A673 (cell line): ENCODE data around the gene IBA57. TPM values are rescaled to one million over a fixed set of nuclear protein-coding genes. Genes with fewer than 3 reads are reported as not detected.

Source experiments
- Bru-seq: library from RNA; stranded (reverse); fragments of 400-500 nt; gene quantifications from one replicate; lab custom pipeline; 2021; lab: Mats Ljungman, UMichigan
- BruChase-seq, 2 experiments: library from RNA; stranded (reverse); fragments of 400-500 nt; gene quantifications; one replicate each; lab custom pipeline; 2021; lab: Mats Ljungman, UMichigan
- BruUV-seq: library from RNA; stranded (reverse); fragments of 400-500 nt; replicated peaks from 2 replicates; lab custom pipeline; 2021; lab: Mats Ljungman, UMichigan
- CTCF ChIA-PET: fragments of 300-600 bp; sonication (Branson Sonifier 250); formaldehyde crosslinking; loops from one replicate; lab custom pipeline; 2022; ENCODE audit warnings: antibody characterized with exemption; lab: Charles Lee
- POLR2A ChIA-PET: fragments of 300-600 bp; sonication (Branson Sonifier 250); formaldehyde crosslinking; loops from one replicate; lab custom pipeline; 2022; ENCODE audit warnings: antibody characterized with exemption; ENCODE audit not compliant: low non-redundant PET; lab: Charles Lee
- DNase-seq: peaks from one replicate; pipeline ENCODE4 v3.0.0-alpha.2; 2015; ENCODE audit warnings: low spot score
- H3K27ac ChIP-seq: fragments of 200-600 bp; sonication (generic); 2 replicates; pipeline ENCODE4 v1.5.1; 2016; ENCODE audit warnings: mixed run types, low read depth, mild to moderate bottlenecking, mixed read lengths, antibody characterized with exemption, low read length; ENCODE audit not compliant: poor library complexity, severe bottlenecking
- H3K27me3 ChIP-seq: fragments of 200-600 bp; sonication (generic); replicated peaks from 2 replicates; pipeline ENCODE4 v1.6.1; 2017; ENCODE audit warnings: mixed run types, low read depth, mild to moderate bottlenecking, mixed read lengths, antibody characterized with exemption, low read length; ENCODE audit not compliant: insufficient read depth, poor library complexity
- H3K36me3 ChIP-seq: fragments of 200-600 bp; sonication (generic); 2 replicates; pipeline ENCODE4 v1.6.1; 2016; ENCODE audit warnings: mixed run types, mild to moderate bottlenecking, mixed read lengths, antibody characterized with exemption, low read length; ENCODE audit not compliant: insufficient read depth, poor library complexity, severe bottlenecking
- H3K4me1 ChIP-seq: fragments of 200-600 bp; sonication (generic); 2 replicates; pipeline ENCODE4 v1.6.1; 2017; ENCODE audit warnings: mixed run types, mild to moderate bottlenecking, mixed read lengths, antibody characterized with exemption, low read length; ENCODE audit not compliant: insufficient read depth, poor library complexity, severe bottlenecking
- H3K4me3 ChIP-seq: fragments of 200-600 bp; sonication (generic); 2 replicates; pipeline ENCODE4 v1.5.1; 2016; ENCODE audit warnings: low read depth, mixed run types, mild to moderate bottlenecking, mixed read lengths, low read length; ENCODE audit not compliant: poor library complexity, severe bottlenecking
- H3K9me3 ChIP-seq: fragments of 200-600 bp; sonication (generic); 2 replicates; pipeline ENCODE4 v1.6.1; 2016; ENCODE audit warnings: mixed run types, low read depth, mild to moderate bottlenecking, mixed read lengths, antibody characterized with exemption, low read length; ENCODE audit not compliant: poor library complexity, severe bottlenecking
- EZH2 ChIP-seq: fragments of 200-600 bp; sonication (generic); IDR thresholded peaks from 2 replicates; pipeline ENCODE4 v1.6.1; 2017; ENCODE audit warnings: borderline replicate concordance, low read depth, mild to moderate bottlenecking, mixed read lengths, antibody characterized with exemption, low read length; ENCODE audit not compliant: poor library complexity, severe bottlenecking
- intact Hi-C: fragments of 100-400 bp; cut with micrococcal nuclease; formaldehyde crosslinking; loops from one replicate; pipeline ENCODE4 v1.10.0; 2022; ENCODE audit not compliant: unreplicated experiment
- long read RNA-seq: library from polyadenylated mRNA; stranded (forward); transcript quantifications from one replicate; pipeline ENCODE4 v2.0.0, GENCODE V29; 2022
- total RNA-seq: library from RNA; stranded (reverse); gene quantifications from 2 replicates; pipeline ENCODE4 v1.2.3, GENCODE V29; 2021
- TF ChIP-seq, protein P1 (sequence below): fragments of 300-800, 200-600 bp; sonication (generic); conservative IDR thresholded peaks from 2 replicates; pipeline ENCODE4 v1.5.1; 2017; ENCODE audit warnings: low read depth, mild to moderate bottlenecking, antibody characterized with exemption, low read length, moderate library complexity, mixed read lengths

Gene IBA57
- 10.6 and 12.1 TPM in 2 replicates for total RNA-seq
- percentile 71 among the genes with signal in this experiment for Bru-seq, nascent RNA
- BruChase-seq, experiment 1, labeled RNA remaining after a 2-hour chase: percentile 84 among the genes with signal in this experiment
- percentile 88 among the genes with signal in this experiment for BruChase-seq, experiment 2, labeled RNA remaining after a 6-hour chase
- long read RNA-seq, full-length matches to known transcripts: 17 of 24 reads
- long read RNA-seq, partial matches to known transcripts: 2 of 24 reads
- long read RNA-seq, other reads (novel, unspliced or antisense): 5 of 24 reads

DNA sequence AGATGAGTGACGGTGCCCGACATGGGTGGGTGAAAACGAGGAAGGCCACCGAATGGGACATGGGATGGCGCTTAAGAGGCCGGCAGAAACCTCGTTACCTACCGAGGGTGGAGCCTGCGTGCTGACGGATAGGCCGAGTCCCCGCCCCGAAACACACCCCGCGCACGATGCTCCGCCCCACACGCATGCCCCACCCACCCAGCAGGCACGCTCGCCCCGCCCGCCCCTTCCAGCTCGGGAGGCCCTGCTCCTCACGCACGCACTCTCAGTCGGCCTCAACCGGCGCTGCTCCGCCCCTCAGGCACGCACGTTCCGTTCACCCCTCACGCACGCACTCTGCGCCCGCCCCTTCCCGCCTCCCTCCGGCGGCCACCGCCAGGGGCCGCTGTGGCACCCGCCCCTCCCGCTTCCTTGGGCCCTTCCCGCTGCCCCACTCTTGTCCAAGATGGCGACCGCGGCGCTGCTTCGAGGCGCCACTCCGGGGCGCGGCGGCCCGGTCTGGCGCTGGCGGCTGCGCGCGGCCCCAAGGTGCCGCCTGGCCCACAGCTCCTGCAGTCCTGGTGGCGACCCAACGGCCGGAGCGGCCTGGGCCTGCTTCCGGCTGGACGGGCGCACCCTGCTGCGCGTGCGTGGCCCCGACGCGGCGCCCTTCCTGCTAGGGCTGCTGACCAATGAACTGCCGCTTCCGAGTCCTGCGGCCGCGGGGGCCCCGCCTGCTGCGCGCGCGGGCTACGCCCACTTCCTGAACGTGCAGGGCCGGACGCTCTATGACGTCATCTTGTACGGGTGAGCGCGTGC, at the start of gene IBA57:
TSS of gene IBA57 (plus strand) at position 433 of the 798 bp plus-strand sequence. CDS start at position 446, 13 bp downstream.
- Histone ChIP-seq H3K4me3 (peak within 1 kb of the TSS; percentile 80), H3K27me3 (no peaks in the 10 kb centered on the region), H3K27ac (peak within 1 kb of the TSS; percentile 100), H3K9me3 (no peaks in the 10 kb centered on the region), H3K4me1 (peaks cover 11% of the 10 kb centered on the region), H3K36me3 (no peaks in the 10 kb centered on the region)
- POLR2A ChIA-PET: interaction anchor here (0.6 to 1.0 kb wide), 2 partner anchors 292 to 640 kb away, joined by 4 to 9 read pairs; a partner anchor contains a TSS
- intact Hi-C loops: no loop called here
- CTCF ChIA-PET: interaction anchor here (0.6 to 1.9 kb wide), 6 partner anchors 11 to 168 kb away, joined by 3 to 13 read pairs (median 4); no protein-coding TSS in a partner anchor
- TF ChIP-seq, protein P1, sequence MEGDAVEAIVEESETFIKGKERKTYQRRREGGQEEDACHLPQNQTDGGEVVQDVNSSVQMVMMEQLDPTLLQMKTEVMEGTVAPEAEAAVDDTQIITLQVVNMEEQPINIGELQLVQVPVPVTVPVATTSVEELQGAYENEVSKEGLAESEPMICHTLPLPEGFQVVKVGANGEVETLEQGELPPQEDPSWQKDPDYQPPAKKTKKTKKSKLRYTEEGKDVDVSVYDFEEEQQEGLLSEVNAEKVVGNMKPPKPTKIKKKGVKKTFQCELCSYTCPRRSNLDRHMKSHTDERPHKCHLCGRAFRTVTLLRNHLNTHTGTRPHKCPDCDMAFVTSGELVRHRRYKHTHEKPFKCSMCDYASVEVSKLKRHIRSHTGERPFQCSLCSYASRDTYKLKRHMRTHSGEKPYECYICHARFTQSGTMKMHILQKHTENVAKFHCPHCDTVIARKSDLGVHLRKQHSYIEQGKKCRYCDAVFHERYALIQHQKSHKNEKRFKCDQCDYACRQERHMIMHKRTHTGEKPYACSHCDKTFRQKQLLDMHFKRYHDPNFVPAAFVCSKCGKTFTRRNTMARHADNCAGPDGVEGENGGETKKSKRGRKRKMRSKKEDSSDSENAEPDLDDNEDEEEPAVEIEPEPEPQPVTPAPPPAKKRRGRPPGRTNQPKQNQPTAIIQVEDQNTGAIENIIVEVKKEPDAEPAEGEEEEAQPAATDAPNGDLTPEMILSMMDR: peak; percentile 91
- TF ChIP-seq EZH2: no peak
- BruUV-seq: no TSS peak
- DNase-seq: peak; percentile 99

DNA sequence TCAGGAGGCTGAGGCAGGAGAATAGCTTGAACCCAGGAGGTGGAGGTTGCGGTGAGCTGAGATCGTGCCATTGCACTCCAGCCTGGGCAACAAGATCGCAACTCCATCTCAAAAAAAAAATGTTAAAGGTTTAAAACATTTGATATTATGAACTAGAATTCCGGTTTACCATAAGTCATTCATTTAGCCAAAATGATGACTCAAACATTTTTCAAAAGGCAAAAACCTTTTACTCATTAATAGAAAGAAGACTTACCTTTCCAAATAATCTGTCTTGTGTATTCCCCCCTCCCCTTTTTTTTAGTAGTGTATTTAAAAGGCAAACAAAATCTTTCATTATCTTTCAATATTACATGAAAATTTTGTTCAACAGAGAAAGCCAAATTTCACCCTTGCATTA, 48.3 kb upstream of the IBA57 start:
- H3K36me3 ChIP-seq: no peaks in the 10 kb centered on the region
- H3K27ac ChIP-seq: no peak overlapping the region
- no peaks in the 10 kb centered on the region for H3K4me1 ChIP-seq
- intact Hi-C loops: no loop called here
- no peak overlapping the region for H3K4me3 ChIP-seq
- TF ChIP-seq EZH2: no peak
- TF ChIP-seq, protein P1: no peak
- no peaks in the 10 kb centered on the region for H3K27me3 ChIP-seq
- H3K9me3 ChIP-seq: peaks cover 27% of the 10 kb centered on the region
- BruUV-seq: no TSS peak
- DNase-seq: no peak
- POLR2A ChIA-PET: no interaction called here
- CTCF ChIA-PET: no interaction called here

DNA sequence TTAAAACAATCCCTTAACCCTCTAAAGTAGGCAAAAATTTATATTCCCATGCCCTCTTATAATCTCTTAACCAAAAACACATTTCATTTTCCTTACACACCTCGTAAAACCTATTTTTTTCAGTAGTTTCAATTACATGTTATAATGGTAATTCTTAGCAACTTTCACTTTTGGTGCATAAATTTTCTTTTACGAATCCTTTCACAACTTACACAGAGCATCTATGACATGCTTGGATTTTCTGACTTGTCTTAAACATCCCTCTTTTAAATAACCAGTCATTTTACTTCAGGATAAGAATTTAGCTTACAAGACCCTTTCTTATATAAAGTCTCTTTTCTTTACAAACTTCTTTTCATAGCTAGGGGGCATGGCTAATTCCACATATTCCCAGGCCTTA, 47.6 kb upstream of the IBA57 start:
- intact Hi-C loops: no loop called here

More for the DNA sequence above, 47.6 kb upstream of the IBA57 start:
- POLR2A ChIA-PET: no interaction called here
- Histone ChIP-seq H3K27me3 (no peaks in the 10 kb centered on the region), H3K4me1 (no peaks in the 10 kb centered on the region), H3K36me3 (no peaks in the 10 kb centered on the region), H3K9me3 (peaks cover 27% of the 10 kb centered on the region), H3K4me3 (no peak overlapping the region), H3K27ac (no peak overlapping the region)
- no peak for TF ChIP-seq EZH2
- TF ChIP-seq, protein P1: no peak
- DNase-seq: no peak
- no TSS peak for BruUV-seq
- CTCF ChIA-PET: no interaction called here
